Type B pancreatic cell (in vitro differentiated cells): ENCODE results near the gene TMEM255B. TPM values are rescaled to one million over a fixed set of nuclear protein-coding genes. Genes with fewer than 3 reads are reported as not detected.

Source experiments
- DNase-seq: peaks from one replicate; pipeline ENCODE4 v3.0.0; 2021; ENCODE audit warnings: mixed read lengths; ENCODE audit not compliant: unreplicated experiment; ENCODE audit errors: extremely low spot score
- H3K27ac Mint-ChIP-seq: 2 replicates; pipeline ENCODE4 v1.8.0; 2021; ENCODE audit warnings: mild to moderate bottlenecking, mixed read lengths
- H3K27me3 Mint-ChIP-seq: 2 replicates; pipeline ENCODE4 v1.8.0; 2021; ENCODE audit warnings: mixed read lengths
- H3K36me3 Mint-ChIP-seq: 2 replicates; pipeline ENCODE4 v1.8.0; 2021; ENCODE audit warnings: mixed read lengths
- H3K4me1 Mint-ChIP-seq: one replicate; pipeline ENCODE4 v1.8.0; 2021; ENCODE audit warnings: mixed read lengths; ENCODE audit not compliant: unreplicated experiment
- H3K4me3 Mint-ChIP-seq: 2 replicates; pipeline ENCODE4 v1.8.0; 2021; ENCODE audit warnings: mild to moderate bottlenecking, mixed read lengths
- H3K9me3 Mint-ChIP-seq: 2 replicates; pipeline ENCODE4 v1.8.0; 2021; ENCODE audit warnings: mixed read lengths
- total RNA-seq: library from RNA; stranded (reverse); gene quantifications from 2 replicates; pipeline ENCODE4 v1.2.1, GENCODE V29; 2021; ENCODE audit warnings: low replicate concordance
- TF ChIP-seq, protein P1 (sequence below): fragments of 200-600 bp; sonication (generic); conservative IDR thresholded peaks from 2 replicates; pipeline ENCODE4 v1.5.0; 2021; ENCODE audit warnings: antibody characterized with exemption, mild to moderate bottlenecking

The TMEM255B gene
- total RNA-seq, 1 donor from 2014 or later: 0.92 TPM

- H3K27me3 Mint-ChIP-seq: peaks cover 9% of the 10 kb centered on the region
- H3K36me3 Mint-ChIP-seq: peaks cover 15% of the 10 kb centered on the region
- H3K4me1 Mint-ChIP-seq: peaks cover 32% of the 10 kb centered on the region
- no peak overlapping the region for H3K4me3 Mint-ChIP-seq
- TF ChIP-seq, protein P1, sequence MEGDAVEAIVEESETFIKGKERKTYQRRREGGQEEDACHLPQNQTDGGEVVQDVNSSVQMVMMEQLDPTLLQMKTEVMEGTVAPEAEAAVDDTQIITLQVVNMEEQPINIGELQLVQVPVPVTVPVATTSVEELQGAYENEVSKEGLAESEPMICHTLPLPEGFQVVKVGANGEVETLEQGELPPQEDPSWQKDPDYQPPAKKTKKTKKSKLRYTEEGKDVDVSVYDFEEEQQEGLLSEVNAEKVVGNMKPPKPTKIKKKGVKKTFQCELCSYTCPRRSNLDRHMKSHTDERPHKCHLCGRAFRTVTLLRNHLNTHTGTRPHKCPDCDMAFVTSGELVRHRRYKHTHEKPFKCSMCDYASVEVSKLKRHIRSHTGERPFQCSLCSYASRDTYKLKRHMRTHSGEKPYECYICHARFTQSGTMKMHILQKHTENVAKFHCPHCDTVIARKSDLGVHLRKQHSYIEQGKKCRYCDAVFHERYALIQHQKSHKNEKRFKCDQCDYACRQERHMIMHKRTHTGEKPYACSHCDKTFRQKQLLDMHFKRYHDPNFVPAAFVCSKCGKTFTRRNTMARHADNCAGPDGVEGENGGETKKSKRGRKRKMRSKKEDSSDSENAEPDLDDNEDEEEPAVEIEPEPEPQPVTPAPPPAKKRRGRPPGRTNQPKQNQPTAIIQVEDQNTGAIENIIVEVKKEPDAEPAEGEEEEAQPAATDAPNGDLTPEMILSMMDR: no peak
- peak; percentile 53 for DNase-seq
- H3K9me3 Mint-ChIP-seq: no peaks in the 10 kb centered on the region
- H3K27ac Mint-ChIP-seq: no peak overlapping the region
These were observed 98.6 kb downstream of the TMEM255B start for GRCh38 chr13:113857531-113858195.

GRCh38 chr13:113859311-113860050 is 100.5 kb downstream of the TMEM255B start:
- H3K36me3 Mint-ChIP-seq: peaks cover 15% of the 10 kb centered on the region

DNA sequence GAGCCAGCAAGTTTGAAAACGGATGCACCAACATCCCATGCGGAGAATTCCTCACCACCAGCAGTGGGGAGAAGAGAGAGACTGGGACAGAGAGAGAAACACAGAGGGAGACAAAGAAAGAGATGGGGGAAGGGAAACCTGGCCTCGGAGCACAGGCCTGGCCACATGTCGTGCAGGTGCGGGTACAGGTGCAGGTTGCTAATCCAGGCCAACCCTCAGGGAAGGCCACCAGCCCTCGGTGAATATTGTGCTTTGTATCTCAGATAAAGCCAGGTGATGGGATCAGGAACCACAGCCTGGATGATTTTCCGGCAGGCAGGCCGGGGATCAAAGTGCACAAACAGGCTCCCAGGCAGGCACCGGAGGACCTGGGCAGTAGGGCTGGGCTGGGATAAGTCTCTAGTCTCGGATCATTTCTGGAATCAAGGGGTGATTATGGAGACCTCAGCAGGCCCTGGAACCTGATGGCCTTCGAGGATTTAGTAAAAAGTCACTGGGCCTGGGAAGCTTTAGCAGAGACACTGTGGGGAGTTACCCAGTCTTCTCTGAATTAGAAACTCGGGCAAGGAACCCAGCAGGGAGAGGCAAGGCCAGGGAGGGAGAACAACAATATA is 101.1 kb downstream of the TMEM255B start:
- TF ChIP-seq, protein P1: no peak
- Mint-ChIP-seq H3K27ac (peak overlapping the region; percentile 84), H3K36me3 (peaks cover 15% of the 10 kb centered on the region), H3K9me3 (no peaks in the 10 kb centered on the region), H3K4me1 (peaks cover 31% of the 10 kb centered on the region), H3K4me3 (peak overlapping the region; percentile 82), H3K27me3 (peaks cover 20% of the 10 kb centered on the region)
- peak; percentile 62 for DNase-seq

More at GRCh38 chr13:113859311-113860050, 100.5 kb downstream of the TMEM255B start:
- peaks cover 14% of the 10 kb centered on the region for H3K27me3 Mint-ChIP-seq
- H3K4me1 Mint-ChIP-seq: peaks cover 28% of the 10 kb centered on the region
- H3K9me3 Mint-ChIP-seq: no peaks in the 10 kb centered on the region
- TF ChIP-seq, protein P1: no peak
- peak; percentile 39 for DNase-seq
- H3K27ac Mint-ChIP-seq: peak overlapping the region; percentile 84
- H3K4me3 Mint-ChIP-seq: peak overlapping the region; percentile 82

GRCh38 chr13:113860665-113861432 is 101.8 kb downstream of the TMEM255B start:
- Mint-ChIP-seq H3K27ac (peak overlapping the region; percentile 84), H3K9me3 (no peaks in the 10 kb centered on the region), H3K4me3 (peak overlapping the region; percentile 82), H3K27me3 (peaks cover 27% of the 10 kb centered on the region), H3K36me3 (peaks cover 15% of the 10 kb centered on the region), H3K4me1 (peaks cover 31% of the 10 kb centered on the region)
- TF ChIP-seq, protein P1: no peak
- peak; percentile 70 for DNase-seq

GRCh38 chr13:113861433-113862030 is 102.5 kb downstream of the TMEM255B start:
- DNase-seq: peak; percentile 58
- peaks cover 31% of the 10 kb centered on the region for H3K27me3 Mint-ChIP-seq
- no peaks in the 10 kb centered on the region for H3K9me3 Mint-ChIP-seq
- H3K4me3 Mint-ChIP-seq: peak overlapping the region; percentile 82
- peaks cover 15% of the 10 kb centered on the region for H3K36me3 Mint-ChIP-seq
- peaks cover 31% of the 10 kb centered on the region for H3K4me1 Mint-ChIP-seq
- TF ChIP-seq, protein P1: no peak
- H3K27ac Mint-ChIP-seq: peak overlapping the region; percentile 81
